ENCODE measurements around the gene IL13RA1.
A peak's percentile ranks its signal among the peaks of the same experiment; 100 is the strongest.
"Not testable (repeated sequence)": the region's sequence is repeated elsewhere in the genome, so short reads cannot be mapped to it uniquely, and the experiment has no call there.

IL13RA1 gene

DNA sequence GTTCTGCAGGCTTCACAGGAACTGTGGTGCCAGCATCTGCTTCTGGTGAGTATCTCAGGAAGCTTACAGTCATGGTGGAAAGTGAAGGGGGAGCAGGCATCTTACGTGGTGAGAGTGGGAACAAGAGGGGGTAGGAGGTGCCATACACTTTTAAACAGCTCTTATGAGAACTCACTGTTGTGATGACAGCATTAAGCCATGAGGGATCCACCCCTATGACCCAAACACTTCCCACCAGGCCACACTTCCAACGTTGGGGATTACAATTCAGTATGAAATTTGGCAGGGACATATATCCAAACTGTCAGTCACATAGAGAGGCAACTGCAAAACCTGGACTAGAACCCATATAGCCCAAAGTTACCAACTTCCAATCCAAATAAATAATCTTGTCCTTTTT lies 53.1 kb downstream of the IL13RA1 start:
- DNase-seq (ENCODE audit: low read depth) = no peak

DNA sequence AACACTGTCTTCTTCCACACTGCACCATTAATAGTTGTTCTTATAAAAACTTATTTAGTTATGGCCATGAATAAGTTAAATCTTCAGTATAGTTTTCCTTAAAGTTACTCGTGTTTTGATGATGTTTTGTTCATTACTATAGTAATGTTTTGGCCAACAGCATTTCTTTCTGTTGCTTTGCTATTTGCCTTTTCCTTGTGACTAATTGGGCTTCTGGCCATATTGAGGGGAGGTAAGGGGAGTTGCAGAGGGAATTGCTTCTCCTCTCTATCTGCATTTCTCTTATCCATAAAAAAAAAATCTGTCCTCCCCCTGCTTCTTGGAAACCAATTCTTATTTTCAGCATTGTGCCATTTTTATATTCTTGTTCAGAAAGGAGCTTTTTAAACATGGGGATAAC lies 53.5 kb downstream of the IL13RA1 start:
- peak; percentile 19 for DNase-seq (ENCODE audit: low read depth)

DNA sequence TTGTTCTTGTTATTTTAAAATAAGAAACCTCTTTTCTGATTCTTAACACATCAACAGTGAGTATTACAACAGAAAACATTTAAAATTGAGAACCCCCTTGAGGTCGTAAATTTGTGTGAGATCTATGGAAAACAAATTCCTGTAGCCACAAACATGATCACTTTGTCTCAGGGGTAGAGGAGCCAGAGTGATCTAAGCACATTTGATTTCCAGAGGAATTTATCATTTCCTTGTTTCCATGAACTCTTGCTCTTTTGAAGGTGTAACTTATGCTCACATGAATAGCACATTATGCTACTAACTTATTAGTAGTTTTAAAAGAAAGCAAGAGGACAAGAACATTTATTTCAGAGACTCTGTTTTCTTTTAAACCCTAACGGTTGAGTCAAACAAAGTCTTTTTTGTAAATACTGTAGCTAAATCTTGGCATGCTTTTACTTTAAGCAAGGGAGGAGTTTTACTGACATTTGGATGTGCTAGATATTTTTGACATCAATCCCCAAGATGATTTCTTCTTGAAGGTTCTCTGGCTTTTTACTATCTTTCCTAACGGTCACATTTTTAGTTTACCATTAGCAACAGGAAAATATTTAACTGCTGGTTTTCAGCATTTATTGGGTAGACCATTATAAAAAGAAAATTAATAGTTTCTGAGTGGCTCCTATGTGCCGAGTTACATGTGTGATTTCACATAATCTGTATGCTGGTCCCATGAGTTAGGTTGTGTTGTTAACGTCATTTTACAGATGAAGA lies 68.3 kb downstream of the IL13RA1 start:
- no peak for DNase-seq (ENCODE audit: low read depth)

DNA sequence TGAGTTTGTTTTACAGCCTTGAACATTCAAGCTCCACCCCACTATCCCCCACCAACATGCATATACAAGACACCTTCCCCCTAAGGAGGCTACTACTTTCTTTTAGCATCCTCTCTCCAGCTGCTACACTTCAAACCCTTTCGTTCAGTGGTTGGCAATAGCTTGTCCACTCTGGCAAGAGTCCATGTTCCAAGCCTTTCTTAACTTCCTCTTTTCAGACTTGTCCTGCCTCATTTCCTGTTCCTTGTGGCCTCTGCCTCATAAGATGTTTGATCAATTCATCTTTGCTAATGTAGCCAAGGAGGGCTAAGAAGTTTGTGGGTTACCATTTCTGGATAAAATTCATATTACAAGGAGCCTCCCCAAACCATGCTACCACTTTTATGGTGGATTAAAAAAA lies 75.5 kb downstream of the IL13RA1 start:
- DNase-seq (ENCODE audit: low read depth) = peak; percentile 18

DNA sequence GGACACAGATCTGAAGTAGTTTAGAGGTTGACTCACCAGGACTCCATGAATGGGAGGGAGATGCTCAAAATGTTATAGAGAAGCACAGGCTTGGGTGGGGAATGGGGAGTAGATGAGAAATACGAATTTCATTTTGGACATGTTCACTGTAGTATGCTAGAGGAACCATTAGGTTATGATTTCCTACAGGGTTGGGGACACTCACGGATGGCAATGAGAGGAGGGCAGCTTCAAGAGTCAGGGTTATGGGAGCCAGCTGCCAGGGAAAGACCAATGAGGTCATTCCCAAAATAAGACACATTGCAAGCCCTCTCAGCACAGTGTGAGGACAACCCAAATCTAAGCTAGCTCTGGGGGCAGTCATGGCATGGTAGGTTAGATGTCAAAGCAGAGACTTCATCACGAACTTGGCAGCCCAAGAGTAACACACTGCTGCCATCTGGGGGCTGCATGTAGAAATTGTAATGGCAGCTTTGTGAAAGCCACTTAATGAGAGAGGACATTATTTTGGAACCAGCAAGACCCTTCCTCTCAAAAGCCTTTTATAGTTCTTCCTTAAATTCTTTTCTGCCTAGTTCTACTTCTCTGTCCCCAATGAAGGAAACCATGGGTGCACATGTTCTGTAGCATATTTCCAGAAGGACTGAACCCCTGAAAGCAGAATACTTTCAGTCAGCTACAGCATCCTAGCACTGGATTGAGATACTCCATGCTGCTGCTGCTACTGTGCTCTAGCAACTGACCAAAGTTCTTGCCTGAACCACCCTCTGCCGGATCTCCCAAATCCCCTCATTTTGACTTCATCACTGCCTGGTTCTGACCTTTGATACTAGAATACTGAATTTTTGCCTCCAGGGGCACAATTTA lies 80.0 kb downstream of the IL13RA1 start:
- peak; percentile 27 for DNase-seq (ENCODE audit: low read depth)

DNA sequence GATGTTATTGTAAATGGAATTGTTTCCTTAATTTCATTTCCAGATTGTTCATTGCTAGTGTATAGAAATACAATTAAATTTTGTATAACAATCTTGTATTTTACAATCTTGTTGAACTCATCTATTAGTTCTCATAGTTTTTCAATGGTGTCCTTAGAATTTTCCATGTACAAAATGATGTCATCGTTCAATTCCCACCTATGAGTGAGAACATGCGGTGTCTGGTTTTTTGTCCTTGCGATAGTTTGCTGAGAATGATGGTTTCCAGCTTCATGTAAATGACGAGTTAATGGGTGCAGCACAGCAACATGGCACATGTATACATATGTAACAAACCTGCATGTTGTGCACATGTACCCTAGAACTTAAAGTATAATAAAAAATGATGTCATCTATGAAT lies 89.9 kb downstream of the IL13RA1 start:
- not testable (repeated sequence) for DNase-seq (ENCODE audit: low read depth)

DNA sequence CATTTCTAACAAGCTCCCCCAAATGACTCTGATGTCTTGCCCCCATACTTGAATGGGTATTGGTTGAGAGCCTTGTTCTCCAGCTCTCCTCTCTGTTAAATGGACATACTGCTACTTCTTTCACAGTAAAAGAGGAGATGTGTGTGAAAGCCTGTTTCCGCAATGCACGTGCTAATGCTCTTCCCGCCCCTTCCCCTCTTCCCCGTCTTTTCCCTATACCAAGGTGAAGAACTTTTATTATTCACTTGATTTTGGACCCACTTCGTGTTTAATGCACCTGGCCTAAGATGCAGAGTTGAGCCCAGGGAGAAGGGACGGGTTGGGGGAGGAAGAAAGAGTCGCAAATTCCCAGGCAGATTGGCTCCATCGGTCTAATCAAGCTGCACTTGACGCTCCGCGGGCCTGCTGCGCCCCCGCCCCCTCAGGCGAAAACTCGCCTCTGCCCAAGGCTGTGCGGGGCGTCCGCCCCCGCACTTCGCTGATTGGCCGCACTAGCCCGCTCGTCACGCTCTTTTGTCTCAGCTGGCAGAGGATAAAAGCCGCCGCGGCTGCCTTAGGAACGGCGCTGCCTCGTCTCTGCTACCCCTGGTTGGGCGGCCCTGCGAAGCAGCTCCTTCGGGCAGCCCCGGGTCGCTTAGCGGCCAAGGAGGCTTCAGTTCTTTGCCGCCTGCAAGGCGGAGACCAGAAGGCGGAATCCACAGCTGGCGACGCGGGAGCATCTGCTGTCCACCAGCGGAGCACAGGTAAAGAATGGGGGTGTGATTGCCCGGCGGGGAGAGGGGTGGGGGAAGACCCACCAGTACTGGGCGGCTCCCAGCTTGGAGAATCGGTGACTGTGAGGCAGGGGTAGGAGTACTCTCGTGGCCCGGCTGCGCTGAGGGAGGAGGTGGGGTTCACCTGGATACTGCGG lies 96.1 kb downstream of the IL13RA1 start, which contains the start of gene ZCCHC12:
Gene ZCCHC12, plus strand, starts transcription at position 562 of the 910 bp plus-strand sequence. CDS start 1,421 bp downstream, outside the sequence.
- peak; percentile 34 for DNase-seq (ENCODE audit: low read depth)

DNA sequence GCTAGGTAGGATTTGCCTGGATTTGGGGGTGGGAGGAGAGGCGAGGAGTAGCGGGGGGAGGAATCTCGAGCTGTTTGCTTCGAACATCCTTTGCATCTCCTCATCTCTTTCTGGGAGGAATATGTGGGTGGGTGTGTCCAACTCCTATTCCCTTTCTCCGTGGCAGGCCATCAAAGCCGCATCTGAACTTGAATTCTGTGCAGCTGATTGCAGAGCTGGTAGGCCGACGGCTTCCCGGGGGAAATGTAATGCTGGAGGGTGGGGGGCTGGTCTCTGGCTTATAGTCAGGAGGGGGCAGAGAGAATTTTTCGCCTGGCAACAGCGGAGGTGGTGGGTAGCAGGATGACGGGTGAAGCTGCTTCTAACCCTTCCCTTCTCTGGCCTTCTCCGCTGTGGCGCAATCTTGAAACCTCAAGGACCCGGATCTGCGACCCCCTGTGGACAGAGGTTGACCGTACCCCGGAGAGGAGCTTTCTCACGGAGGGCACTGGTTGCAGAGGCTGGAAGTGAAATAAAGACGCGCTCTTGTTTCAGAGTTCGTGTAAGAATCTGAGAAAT lies 96.8 kb downstream of the IL13RA1 start:
- no peak for DNase-seq (ENCODE audit: low read depth)

DNA sequence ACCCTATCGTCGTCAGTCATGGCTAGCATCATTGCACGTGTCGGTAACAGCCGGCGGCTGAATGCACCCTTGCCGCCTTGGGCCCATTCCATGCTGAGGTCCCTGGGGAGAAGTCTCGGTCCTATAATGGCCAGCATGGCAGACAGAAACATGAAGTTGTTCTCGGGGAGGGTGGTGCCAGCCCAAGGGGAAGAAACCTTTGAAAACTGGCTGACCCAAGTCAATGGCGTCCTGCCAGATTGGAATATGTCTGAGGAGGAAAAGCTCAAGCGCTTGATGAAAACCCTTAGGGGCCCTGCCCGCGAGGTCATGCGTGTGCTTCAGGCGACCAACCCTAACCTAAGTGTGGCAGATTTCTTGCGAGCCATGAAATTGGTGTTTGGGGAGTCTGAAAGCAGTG lies 97.8 kb downstream of the IL13RA1 start:
- DNase-seq (ENCODE audit: low read depth) = no peak

DNA sequence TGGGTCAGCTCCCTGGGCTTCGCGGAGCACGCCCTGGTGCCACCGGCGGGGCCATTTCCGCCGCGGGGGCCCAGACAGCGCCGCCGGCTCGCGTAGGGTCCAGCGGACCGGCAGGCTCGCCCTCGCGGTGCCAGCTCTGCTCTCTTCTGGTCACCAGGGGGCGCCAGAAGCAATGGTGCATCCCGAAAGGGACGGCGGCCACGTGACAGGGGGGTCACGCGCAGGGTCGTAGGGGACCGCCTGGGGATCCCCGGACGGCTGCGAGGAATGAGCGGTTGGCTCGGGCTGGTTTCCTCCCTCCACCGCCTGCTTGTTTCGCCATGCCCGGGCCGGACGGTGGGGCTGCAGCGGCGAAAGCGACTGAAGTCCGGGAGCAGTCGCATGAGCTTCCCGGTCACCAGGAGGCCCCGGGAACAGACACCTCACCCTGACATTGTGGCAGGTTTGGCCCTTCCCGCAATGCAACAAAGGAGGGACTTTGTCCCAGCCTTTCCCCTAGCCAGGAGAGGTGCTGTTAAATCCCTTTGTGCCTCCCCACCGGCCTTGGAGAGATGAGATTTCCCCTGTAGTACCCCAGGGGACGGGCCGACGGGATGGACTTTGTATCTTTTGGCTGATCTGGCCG lies 112.0 kb downstream of the IL13RA1 start:
- peak; percentile 24 for DNase-seq (ENCODE audit: low read depth)

Data from amniotic epithelial cell (primary cell).